ENCODE data around the gene CCDC30. TPM values are rescaled to one million over a fixed set of nuclear protein-coding genes. Genes with fewer than 3 reads are reported as not detected.

Gene CCDC30
- total RNA-seq, 1 donor from 2014 or later: 1.5 TPM

DNA sequence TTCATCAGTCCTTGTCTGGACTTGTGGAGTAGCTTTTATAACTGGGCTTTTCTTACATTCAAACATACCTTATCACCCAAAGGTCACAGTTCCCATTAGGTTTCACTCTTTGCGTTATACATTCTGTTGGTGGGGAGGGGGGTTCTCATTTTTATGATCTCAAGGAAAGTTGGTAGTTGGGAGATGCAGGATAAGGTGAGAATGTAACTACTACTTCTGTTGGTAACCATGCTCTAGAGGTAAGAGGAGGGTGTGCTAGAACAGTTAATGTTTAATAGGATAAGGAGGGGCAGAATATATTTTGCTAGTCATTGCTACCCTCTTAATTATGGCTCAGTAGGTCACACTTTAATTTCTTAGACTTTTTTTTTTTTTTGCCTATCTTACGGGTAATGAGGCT is 229.8 kb downstream of the CCDC30 start:
- H3K4me3 ChIP-seq: no peak overlapping the region
- intact Hi-C loops (cut with DNase I): no loop called here
- DNase-seq (ENCODE audit: extremely low spot score in 2 of 2): no peak
- no peaks in the 10 kb centered on the region for H3K9me3 ChIP-seq
- no peak overlapping the region for H3K27ac ChIP-seq
- no peaks in the 10 kb centered on the region for H3K27me3 ChIP-seq
- H3K36me3 ChIP-seq: peaks cover 0 to 27% of the 10 kb centered on the region in 2 donors
- TF ChIP-seq, protein P1, sequence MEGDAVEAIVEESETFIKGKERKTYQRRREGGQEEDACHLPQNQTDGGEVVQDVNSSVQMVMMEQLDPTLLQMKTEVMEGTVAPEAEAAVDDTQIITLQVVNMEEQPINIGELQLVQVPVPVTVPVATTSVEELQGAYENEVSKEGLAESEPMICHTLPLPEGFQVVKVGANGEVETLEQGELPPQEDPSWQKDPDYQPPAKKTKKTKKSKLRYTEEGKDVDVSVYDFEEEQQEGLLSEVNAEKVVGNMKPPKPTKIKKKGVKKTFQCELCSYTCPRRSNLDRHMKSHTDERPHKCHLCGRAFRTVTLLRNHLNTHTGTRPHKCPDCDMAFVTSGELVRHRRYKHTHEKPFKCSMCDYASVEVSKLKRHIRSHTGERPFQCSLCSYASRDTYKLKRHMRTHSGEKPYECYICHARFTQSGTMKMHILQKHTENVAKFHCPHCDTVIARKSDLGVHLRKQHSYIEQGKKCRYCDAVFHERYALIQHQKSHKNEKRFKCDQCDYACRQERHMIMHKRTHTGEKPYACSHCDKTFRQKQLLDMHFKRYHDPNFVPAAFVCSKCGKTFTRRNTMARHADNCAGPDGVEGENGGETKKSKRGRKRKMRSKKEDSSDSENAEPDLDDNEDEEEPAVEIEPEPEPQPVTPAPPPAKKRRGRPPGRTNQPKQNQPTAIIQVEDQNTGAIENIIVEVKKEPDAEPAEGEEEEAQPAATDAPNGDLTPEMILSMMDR (IDR thresholded peaks at IDR 0.05): no peak
- TF ChIP-seq POLR2AphosphoS5 (IDR thresholded peaks at IDR 0.05; ENCODE audit: insufficient read depth in 1 of 2, low read depth in 1 of 2) (no peak), POLR2A (IDR thresholded peaks at IDR 0.05) (no peak)
- H3K4me1 ChIP-seq: peaks cover 62% of the 10 kb centered on the region

DNA sequence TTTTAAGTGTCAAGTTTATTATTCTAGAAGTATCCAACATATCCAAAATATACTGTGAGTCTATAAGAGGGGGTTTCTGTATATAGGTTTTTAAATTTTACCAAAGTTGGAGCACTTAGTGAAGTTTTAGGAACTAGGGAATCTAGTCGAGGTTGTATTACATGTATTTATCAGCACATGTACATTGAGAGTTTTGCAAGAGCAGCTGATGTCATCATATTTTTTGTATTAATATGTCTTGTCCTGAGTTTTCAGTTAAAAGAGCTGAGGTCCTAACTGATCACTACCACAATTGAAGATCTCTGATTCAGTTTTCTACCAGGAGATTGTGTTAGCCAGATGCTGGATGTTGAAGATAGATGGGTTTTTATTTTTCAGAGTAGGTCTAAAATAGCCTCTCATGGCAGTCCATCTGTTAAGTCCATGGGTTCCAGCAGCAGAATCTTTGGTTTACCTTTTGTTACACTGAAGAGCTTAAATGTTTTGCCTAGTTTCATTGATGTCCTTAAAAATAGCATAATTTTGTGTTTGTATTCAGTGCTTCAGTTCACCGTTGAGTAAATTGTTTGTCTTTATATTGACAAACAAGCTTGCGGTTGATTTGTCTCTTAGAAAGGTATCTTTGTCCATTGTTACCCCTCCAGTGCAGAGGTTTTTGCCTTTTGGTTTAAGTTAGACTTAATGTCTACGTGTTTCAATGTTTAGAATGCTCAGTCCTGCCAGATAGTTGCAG is 235.2 kb downstream of the CCDC30 start:
- Histone ChIP-seq H3K9me3 (no peaks in the 10 kb centered on the region), H3K27me3 (no peaks in the 10 kb centered on the region), H3K27ac (no peak overlapping the region), H3K36me3 (peaks cover 0 to 73% of the 10 kb centered on the region in 2 donors), H3K4me3 (no peak overlapping the region), H3K4me1 (peaks cover 9% of the 10 kb centered on the region)
- DNase-seq (ENCODE audit: extremely low spot score in 2 of 2): no peak
- intact Hi-C loops (cut with DNase I): no loop called here
- TF ChIP-seq, protein P1 (IDR thresholded peaks at IDR 0.05): no peak
- TF ChIP-seq POLR2A (IDR thresholded peaks at IDR 0.05): no peak
- TF ChIP-seq POLR2AphosphoS5 (IDR thresholded peaks at IDR 0.05; ENCODE audit: insufficient read depth in 1 of 2, low read depth in 1 of 2): no peak

DNA sequence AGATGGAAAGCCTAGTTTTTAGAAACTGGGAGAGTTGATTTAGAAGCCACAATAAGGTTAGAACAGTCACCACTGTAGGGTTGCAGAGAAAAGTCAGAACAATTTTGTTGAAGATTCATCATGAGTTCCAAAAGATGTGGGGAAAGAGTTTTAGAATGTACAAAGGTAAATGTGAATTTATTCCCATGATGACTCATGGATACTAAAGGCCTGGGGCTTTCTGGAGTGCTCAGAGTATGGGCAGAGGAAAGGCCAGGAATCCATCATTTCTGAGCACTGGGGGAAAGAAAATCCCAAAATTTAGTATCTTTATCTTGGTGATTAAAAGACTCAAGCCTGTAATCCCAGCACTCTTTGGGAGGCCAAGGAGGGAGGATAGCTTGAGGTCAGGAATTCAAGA is 236.9 kb downstream of the CCDC30 start:
- TF ChIP-seq POLR2A (IDR thresholded peaks at IDR 0.05) (no peak), POLR2AphosphoS5 (IDR thresholded peaks at IDR 0.05; ENCODE audit: insufficient read depth in 1 of 2, low read depth in 1 of 2) (no peak)
- TF ChIP-seq, protein P1 (IDR thresholded peaks at IDR 0.05): no peak
- H3K27ac ChIP-seq: no peak overlapping the region
- peaks cover 4 to 85% of the 10 kb centered on the region in 2 donors for H3K36me3 ChIP-seq
- no peaks in the 10 kb centered on the region for H3K4me1 ChIP-seq
- DNase-seq (ENCODE audit: extremely low spot score in 2 of 2): no peak
- no peak overlapping the region for H3K4me3 ChIP-seq
- no peaks in the 10 kb centered on the region for H3K9me3 ChIP-seq
- no peaks in the 10 kb centered on the region for H3K27me3 ChIP-seq
- intact Hi-C loops (cut with DNase I): no loop called here

DNA sequence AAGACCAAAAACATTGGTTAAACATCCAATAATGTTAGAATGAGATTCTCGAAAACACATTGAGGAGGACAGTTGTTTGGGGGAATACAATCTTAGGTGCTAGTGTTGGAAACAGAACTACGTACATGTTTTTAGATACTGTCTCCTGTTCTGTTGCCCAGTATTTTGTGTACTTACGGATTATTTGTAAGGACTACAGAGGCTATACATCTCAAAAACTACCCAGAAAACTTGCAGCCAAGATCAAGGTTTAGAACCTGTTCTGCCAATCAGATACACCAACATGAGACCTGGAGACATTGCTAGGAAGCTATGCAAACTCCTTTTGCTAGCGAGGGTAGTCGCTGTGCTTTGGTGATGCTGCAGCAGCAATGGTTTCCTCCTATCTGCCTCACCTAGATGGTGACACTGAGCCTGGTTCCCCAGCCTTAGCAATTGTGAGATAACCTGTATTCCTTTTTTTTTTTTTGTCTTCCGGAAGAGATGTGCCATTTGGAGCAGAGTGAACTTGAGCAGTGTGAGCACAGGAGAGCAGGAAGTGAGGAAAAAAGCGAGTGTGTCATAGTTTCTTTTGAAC is 240.9 kb downstream of the CCDC30 start:
- Histone ChIP-seq H3K4me3 (no peak overlapping the region), H3K36me3 (peaks cover 4 to 84% of the 10 kb centered on the region in 2 donors), H3K9me3 (no peaks in the 10 kb centered on the region), H3K4me1 (no peaks in the 10 kb centered on the region), H3K27me3 (no peaks in the 10 kb centered on the region), H3K27ac (no peak overlapping the region)
- no peak for DNase-seq (ENCODE audit: extremely low spot score in 2 of 2)
- TF ChIP-seq POLR2AphosphoS5 (IDR thresholded peaks at IDR 0.05; ENCODE audit: insufficient read depth in 1 of 2, low read depth in 1 of 2): no peak
- TF ChIP-seq, protein P1 (IDR thresholded peaks at IDR 0.05): no peak
- TF ChIP-seq POLR2A (IDR thresholded peaks at IDR 0.05): no peak
- intact Hi-C loops (cut with DNase I): no loop called here

Small RNA genes lying within 50 kb of the gene (small RNA-seq; reads per million reads assigned to genes)
- gene RNU6-536P (not detected), gene TMSB4XP1 (not detected)

Other genes starting within 250 kb of the CCDC30 start
- 59.9 TPM for gene FOXJ3, start 128.1 kb upstream of the CCDC30 start, total RNA-seq
- gene RIMKLA, start 82.5 kb upstream of the CCDC30 start, total RNA-seq: 0.25 TPM
- not detected for gene ZMYND12, start 7.3 kb upstream of the CCDC30 start, total RNA-seq
- gene PPCS, start 6.7 kb upstream of the CCDC30 start, total RNA-seq: 48.9 TPM
- 30.0 TPM for gene PPIH, start 195.1 kb downstream of the CCDC30 start, total RNA-seq
- 397 TPM for gene YBX1, start 219.1 kb downstream of the CCDC30 start, total RNA-seq

Data from vagina (tissue), 2 donors.